GM18505 (cell line): ENCODE results near the gene TFPI.
"Not testable (repeated sequence)": the region's sequence is repeated elsewhere in the genome, so short reads cannot be mapped to it uniquely, and the experiment has no call there.

Source experiments
- ATAC-seq: cut with Tn5 transposase; IDR thresholded peaks from one replicate; pipeline ENCODE4 v1.9.1; 2021; ENCODE audit not compliant: unreplicated experiment
- POLR2A ChIP-seq: IDR thresholded peaks from 4 replicates; pipeline ENCODE4 v1.6.1; 2011; ENCODE audit warnings: borderline replicate concordance; ENCODE audit not compliant: insufficient read depth, insufficient read length; ENCODE audit errors: extremely low read depth

Gene TFPI

DNA sequence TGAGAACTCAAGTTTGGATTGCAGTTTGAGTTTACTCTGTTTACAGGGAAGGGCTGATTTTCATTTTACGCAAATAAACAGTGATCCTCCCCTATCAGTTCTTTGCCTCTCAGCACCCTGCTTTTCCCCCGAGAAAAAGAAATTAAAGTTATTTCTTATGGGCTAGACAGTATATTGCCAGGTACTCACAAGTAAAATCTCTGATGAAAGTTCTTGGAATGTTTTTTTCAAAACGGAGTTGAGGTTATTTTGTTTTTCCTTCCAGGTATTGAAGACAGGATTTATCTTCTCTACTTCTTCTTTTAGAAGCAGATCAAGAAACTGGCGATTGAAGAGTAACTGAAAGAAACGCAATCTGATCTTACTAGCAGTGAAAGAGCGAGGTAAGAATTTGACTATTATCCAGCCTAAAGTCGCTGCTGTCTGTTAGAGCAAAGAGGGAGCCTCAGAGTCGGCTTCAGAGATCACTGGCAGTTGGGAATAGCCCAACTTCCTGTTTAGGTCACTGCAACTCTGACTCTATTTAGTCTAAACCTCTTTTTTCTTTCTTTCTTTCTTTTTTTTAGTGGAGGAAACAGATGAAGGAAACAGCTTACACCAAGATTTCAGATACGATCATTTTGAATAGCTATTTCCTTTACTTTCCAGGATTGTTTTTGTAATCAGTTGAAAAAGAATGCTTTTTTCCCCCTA is at the start of gene TFPI:
Gene TFPI, minus strand, starts transcription at position 425 of the 693 bp plus-strand sequence. CDS start 50,667 bp downstream, outside the sequence.
- no peak for TF ChIP-seq POLR2A
- no peak for ATAC-seq

DNA sequence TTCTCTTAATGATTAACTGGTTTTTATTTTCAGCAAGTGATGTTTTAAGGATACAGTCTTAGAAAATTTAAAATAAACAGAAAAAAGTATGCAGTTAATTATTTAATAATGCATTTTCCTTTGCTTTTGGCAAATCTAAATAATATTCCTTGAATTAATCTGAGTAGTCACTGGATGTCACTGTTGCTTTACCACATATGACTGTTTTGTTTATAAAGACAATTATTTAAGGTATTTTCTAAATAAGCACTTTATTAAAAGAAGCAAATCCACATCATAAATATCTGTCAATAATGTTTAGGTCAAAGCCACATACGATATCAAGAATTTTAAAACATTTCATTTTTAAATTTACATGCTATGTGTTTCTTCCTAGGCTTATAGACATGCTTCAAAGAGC is 40.6 kb upstream of the TFPI start:
- TF ChIP-seq POLR2A: no peak
- no peak for ATAC-seq

DNA sequence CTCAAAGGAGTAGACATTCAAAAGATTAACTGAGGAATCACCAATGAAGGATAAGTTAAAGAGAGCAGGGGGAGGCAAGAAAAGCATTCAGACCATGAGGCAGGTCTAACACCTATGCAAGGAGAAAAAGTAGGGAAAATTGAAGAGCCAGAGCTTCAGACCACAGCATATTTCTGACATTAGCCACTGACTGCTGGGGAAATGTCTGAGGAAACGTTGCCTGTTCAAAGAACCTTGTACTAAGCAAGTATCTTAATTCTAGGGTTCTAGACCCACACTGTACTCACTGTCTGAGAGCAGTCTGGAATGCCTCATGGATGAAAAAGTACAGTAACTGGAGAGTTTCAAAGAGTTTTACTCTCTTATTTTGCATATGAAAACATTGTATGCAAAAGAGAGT is 39.5 kb upstream of the TFPI start:
- no peak for ATAC-seq
- TF ChIP-seq POLR2A: no peak

DNA sequence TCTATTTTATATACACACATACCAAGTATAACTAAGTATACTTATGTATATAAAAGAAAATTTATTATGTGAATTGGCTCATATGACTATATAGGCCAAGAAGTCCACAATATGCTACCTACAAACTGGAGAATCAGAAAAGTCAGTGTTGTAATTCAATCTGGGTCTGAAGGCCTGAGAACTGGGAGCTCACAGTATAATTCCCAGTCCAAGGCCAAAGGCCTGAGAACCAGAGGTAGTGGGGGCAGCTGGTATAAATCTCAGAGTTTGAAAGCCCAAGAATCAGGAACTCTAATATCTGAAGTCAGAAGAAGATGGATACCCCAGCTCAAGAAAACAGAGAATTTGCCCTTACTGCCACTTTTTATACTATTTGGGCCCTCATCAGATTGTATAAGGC is 38.9 kb upstream of the TFPI start:
- ATAC-seq: no peak
- TF ChIP-seq POLR2A: no peak

DNA sequence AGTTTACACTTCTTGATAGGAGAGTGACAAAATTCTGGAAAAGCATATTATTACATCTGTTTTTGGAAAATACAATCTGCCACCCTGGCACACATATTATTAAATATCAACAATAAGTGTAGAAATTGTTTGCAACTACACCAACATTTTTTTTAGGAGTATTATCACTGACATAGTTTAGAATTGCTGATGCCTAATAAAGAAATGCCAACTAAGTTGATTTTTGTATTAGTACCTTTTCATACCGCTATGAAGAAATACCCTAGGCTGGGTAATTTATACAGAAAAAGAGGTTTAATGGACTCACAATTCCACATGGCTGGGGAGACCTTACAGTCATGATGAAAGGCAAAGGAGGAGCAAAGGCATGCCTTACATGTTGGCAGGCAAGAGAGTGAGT is 35.9 kb upstream of the TFPI start:
- no peak for TF ChIP-seq POLR2A
- no peak for ATAC-seq

DNA sequence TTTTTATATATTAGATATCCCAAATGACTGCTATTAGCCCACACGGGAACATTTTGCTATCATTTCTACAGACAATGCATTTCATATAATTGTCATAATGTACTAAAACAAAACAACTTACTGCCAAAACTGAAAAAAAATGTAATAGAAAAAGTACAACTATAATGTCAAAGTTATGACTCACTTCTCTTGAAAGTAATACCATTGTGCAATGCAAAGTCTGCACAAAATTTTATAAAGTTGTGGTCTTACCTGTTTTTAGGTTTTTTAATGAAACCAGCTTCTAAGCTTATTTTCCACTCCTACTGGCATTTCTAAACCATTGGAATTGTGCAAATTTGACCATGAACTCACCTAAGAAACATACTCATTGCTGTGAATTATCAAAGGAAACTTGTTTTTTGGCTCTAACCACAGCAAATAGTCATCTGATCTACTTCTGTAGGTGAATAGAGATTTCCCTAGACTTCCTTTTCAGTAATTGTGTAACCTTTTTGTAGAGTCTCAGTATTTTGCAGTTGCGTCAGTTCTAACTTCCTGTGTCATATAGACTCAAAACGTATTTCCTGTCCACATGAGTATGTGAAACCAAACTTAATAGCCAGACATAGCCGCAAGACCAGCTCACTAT is 31.9 kb upstream of the TFPI start:
- no peak for TF ChIP-seq POLR2A
- ATAC-seq: peak; percentile 91

DNA sequence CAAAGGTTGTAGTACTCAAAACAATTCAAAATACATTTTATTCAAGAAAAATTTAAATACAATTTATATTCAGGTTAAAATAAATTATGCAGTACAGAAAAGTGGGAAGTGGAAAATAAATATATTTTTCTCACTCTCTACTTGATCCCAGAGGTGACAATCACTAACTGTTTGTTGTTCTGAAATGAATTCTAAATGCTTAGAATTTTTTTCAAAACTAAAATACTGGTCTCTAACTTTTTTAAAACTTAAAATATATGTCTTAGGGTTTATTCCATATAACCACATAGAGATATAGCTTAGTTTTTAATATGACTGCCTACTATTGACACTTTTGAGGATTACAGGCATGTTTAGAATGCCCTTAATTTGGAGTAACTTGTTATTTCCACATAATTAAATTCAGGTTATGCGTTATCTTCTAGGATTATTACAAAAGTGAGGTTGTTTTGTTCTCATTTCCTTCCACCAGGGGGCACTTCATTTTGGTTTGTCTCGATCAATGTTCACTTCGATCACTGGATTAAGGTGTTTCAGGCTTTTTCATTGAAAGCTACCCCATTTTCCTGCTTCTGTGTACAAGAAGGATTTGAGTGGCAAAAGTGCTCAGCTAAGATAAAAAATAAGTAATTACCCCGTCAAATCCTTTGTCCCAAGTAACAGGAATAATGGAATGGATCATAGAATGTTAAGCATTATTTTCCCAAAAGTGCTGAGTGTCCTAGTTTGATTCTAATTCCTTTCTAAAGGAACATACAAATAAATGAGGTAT is 27.1 kb upstream of the TFPI start:
- no peak for TF ChIP-seq POLR2A
- ATAC-seq: no peak

DNA sequence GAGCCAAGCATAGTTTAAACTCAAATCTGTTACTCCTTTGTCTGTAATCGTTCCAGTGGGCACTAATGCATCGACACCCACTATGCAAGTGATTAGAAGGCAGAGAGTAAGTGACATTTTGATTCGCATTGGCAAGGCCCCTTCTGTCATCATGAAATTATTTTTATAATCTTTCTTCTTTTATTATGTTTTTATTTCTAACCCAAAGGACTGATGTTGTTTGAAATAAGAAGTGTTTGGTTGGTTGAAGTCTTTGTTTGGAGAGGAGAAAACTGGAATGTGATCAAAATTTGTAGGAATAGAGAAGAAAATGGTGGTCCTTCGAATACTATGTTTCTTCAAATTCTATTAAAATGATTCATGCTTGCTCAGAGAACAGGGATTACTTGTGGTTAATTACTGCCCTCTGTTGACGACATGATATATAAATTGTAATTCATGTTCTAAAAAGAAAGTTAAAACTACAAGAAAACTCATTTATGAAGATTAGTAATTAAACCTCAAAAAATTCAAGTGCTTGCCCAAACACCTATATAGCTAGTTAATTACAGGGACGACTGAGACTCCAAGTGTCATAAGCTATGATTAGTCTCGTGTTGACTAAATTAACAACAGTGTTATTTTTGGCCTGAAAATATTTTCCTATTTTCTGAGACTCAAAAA is 26.4 kb upstream of the TFPI start:
- TF ChIP-seq POLR2A: no peak
- ATAC-seq: no peak

DNA sequence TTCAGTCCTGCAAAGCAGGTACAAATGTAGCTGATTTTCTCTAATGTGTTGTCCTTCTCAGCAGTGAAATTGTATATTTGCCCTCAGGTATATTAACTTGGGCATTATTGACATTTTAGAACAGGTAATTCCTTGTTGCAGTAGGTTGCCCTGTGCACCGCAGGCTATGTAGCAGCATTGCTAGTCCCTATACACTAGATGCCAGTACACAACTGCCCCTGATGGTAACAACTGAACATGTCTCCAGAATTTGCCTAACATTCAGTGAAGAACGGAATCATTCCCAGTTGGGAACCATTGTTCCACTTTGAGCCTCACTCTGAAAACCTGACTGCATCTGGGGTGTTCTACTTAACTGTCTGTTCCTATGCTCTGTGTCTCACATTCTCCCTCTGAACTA is 23.1 kb upstream of the TFPI start:
- no peak for TF ChIP-seq POLR2A
- ATAC-seq: no peak

DNA sequence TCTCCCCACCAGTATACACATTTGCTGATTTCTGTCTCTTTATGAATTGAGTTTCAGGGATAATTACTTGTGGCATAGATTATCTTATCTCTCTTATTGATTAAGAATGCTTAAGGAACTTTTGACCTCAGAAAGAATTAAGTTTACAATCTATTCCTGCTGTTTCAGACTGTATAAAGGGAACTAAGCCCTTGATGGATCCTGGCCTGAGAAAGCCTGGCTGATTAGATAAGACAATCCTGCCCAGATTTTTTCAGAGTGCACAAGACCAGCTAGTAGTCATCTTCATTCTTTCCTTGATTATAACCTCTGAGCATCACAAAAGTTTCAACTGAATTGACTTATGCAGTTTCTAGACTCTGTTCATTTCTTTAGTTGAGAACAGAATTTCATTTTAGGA is 22.7 kb upstream of the TFPI start:
- ATAC-seq: no peak
- no peak for TF ChIP-seq POLR2A

DNA sequence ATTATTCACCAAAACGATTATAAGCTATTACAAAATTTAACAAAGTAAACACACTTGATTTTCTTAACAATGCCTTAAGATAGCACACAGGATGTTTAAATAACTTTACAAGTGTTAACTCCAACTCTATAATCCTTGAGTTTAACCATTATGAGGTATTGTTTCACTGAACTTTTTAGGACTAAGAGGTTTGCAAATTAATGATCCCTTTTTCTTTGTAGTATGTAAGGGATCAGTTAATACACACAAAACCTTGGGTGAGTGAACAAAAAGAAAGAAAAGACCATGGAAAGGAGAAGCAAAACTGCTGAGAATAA is 21.5 kb upstream of the TFPI start:
- TF ChIP-seq POLR2A: no peak

DNA sequence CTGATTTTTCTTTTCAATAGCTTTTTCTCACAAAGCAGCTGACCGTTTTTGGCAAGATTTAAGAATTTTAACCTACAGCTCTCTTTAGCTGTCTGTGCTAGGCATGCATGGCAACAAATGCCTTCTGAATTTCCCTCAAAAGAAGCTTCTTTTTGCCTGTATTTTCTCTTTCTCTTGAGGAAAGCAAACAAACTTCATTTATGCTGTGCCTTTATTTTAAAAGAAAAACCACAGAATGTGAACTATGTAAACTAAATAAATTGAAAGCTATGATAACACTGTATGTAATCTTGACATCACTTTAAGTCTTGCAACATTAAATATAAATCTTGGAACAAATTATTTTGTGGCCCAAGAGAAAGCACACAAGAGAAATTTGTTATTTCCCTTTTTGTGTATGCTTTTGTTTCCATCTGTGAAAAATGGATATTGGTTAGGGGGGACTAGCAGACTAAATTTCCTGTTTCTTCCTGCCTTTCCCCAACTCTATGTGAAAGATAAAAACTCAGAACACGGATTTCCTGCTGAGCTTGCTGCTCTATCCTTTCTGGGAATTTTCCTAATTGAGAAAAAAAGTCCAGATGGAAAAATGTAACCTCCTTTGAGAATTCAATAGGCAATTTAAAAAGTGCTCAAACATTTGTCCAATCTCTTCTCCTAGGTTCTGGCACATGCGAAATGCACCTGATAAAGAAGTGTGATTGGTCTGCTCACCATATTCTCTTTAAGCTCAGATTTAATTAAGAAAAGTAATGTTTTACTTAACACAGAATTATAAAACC is 20.9 kb upstream of the TFPI start:
- no peak for ATAC-seq

More for the DNA sequence above, 21.5 kb upstream of the TFPI start:
- ATAC-seq: no peak

DNA sequence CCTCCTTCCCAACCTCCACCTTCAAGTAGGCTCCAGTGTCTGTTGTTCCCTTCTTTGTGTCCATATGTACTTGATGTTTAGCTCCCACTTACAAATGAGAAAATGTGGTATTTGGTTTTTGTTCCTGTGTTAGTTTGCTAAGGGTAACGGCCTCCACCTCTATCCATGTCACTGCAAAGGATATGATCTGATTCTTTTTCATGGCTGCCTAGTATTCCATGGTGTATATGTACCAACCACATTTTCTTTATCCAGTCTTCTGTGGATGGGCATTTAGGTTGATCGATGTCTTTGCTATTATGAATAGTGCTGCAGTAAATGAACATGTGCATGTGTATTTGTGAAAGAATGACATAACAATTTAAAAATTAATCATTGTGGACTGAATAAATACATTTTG is 19.5 kb upstream of the TFPI start:
- no peak for TF ChIP-seq POLR2A
- no peak for ATAC-seq

More for the DNA sequence above, 20.9 kb upstream of the TFPI start:
- TF ChIP-seq POLR2A: no peak

DNA sequence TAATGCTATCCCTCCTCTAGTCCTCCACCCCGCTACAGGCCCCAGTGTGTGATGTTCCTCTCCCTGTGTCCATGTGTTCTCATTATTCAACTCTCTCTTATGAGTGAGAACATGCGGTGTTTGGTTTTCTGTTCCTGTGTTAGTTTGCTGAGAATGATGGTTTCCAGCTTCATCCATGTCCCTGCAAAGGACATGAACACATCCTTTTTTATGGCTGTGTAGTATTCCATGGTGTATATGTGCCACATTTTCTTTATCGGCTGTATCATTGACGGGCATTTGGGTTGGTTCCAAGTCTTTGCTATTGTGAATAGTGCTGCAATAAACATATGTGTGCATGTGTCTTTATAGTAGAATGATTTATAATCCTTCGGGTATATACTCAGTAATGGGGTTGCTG is 17.8 kb upstream of the TFPI start:
- ATAC-seq: not testable (repeated sequence)
